ENCODE data around the gene PGR. TPM values are rescaled to one million over a fixed set of nuclear protein-coding genes. Genes with fewer than 3 reads are reported as not detected.

Gene PGR
- total RNA-seq, 1 donor from 2014 or later = not detected

DNA sequence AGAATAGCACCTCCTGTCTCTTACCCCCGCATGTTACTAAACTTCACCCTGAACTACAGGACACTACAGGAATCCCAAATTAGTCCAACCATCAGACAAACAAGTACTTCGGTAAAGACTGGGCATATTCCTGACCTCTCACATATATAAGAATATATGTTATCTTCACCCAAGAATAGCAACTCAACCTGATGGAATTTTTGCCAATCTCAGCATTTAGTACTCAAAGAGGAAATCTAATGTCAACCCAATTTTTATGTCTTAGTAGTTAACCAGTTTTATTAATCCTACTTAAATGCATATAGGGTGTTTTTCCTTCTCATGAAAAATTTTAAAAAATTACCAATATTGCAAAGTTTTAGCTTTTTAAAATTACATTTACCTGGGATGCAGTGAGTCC is 26.2 kb downstream of the PGR start:
- Mint-ChIP-seq H3K4me3 (ENCODE audit: unreplicated experiment) (no peak overlapping the region), H3K4me1 (ENCODE audit: unreplicated experiment) (no peaks in the 10 kb centered on the region), H3K36me3 (ENCODE audit: unreplicated experiment) (no peaks in the 10 kb centered on the region), H3K27ac (ENCODE audit: unreplicated experiment) (no peak overlapping the region), H3K27me3 (ENCODE audit: unreplicated experiment) (peaks cover 4% of the 10 kb centered on the region), H3K9me3 (ENCODE audit: unreplicated experiment) (peaks cover 18% of the 10 kb centered on the region)
- TF ChIP-seq, protein P1, sequence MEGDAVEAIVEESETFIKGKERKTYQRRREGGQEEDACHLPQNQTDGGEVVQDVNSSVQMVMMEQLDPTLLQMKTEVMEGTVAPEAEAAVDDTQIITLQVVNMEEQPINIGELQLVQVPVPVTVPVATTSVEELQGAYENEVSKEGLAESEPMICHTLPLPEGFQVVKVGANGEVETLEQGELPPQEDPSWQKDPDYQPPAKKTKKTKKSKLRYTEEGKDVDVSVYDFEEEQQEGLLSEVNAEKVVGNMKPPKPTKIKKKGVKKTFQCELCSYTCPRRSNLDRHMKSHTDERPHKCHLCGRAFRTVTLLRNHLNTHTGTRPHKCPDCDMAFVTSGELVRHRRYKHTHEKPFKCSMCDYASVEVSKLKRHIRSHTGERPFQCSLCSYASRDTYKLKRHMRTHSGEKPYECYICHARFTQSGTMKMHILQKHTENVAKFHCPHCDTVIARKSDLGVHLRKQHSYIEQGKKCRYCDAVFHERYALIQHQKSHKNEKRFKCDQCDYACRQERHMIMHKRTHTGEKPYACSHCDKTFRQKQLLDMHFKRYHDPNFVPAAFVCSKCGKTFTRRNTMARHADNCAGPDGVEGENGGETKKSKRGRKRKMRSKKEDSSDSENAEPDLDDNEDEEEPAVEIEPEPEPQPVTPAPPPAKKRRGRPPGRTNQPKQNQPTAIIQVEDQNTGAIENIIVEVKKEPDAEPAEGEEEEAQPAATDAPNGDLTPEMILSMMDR (IDR thresholded peaks at IDR 0.05) = no peak
- DNase-seq (ENCODE audit: extremely low spot score, unreplicated experiment) = no peak

DNA sequence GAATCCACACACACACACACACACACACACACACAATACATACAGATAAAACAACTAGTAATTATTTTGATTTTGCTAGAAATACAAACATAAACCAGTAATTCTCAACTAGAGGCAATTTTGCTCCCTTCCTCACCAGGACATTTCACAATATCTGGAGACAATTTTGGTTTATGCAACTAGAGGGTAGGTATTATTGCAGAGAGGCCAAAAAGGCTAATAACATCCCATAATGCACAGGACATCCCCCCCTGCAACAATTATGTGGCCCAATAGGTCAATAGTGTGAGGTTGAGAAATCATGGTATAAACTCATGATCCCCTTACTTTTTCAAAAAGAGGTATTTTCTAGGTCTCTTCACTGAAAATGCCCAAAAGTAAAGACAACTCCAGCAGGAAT is 29.0 kb downstream of the PGR start:
- H3K4me1 Mint-ChIP-seq (ENCODE audit: unreplicated experiment) = no peaks in the 10 kb centered on the region
- DNase-seq (ENCODE audit: extremely low spot score, unreplicated experiment) = no peak
- peaks cover 10% of the 10 kb centered on the region for H3K9me3 Mint-ChIP-seq (ENCODE audit: unreplicated experiment)
- H3K27me3 Mint-ChIP-seq (ENCODE audit: unreplicated experiment) = peaks cover 4% of the 10 kb centered on the region
- no peak overlapping the region for H3K27ac Mint-ChIP-seq (ENCODE audit: unreplicated experiment)
- no peak overlapping the region for H3K4me3 Mint-ChIP-seq (ENCODE audit: unreplicated experiment)
- TF ChIP-seq, protein P1 (IDR thresholded peaks at IDR 0.05) = no peak
- H3K36me3 Mint-ChIP-seq (ENCODE audit: unreplicated experiment) = no peaks in the 10 kb centered on the region

DNA sequence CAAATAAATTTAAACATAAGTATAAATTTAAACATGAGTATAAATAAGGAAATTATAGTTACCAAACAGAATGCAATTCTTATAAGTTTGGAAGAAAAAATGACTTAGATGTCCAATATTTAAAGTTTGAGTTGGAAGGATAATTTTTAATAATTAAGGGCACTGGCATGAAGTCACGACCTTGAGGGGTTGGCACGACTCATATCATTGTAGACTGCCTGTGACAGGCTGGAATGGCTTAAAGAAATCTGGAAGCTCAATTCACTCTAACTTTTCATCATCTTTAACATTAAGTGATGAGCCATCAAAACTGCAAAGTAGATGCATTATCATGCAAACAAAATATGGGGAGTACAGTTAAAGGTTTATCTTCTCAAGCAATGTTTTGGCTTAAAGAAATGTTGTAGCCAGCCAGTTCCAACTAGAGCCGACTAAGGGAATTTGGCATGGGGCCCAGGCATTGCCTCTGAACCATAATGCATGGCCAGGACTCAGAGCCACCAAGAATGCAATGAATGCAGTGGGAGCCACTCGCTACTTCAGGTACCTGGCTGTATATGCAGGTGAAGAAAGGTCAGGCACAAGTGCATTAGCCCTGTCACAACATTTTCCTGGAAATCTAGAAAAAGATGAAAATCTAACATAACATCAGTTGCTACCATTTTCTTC is 33.4 kb downstream of the PGR start:
- no peaks in the 10 kb centered on the region for H3K4me1 Mint-ChIP-seq (ENCODE audit: unreplicated experiment)
- no peak for DNase-seq (ENCODE audit: extremely low spot score, unreplicated experiment)

GRCh38 chr11:101091781-101092180 is 37.8 kb downstream of the PGR start:
- Mint-ChIP-seq H3K4me3 (ENCODE audit: unreplicated experiment) (no peak overlapping the region), H3K27ac (ENCODE audit: unreplicated experiment) (no peak overlapping the region), H3K27me3 (ENCODE audit: unreplicated experiment) (no peaks in the 10 kb centered on the region), H3K36me3 (ENCODE audit: unreplicated experiment) (no peaks in the 10 kb centered on the region), H3K4me1 (ENCODE audit: unreplicated experiment) (no peaks in the 10 kb centered on the region), H3K9me3 (ENCODE audit: unreplicated experiment) (peaks cover 5% of the 10 kb centered on the region)
- TF ChIP-seq, protein P1 (IDR thresholded peaks at IDR 0.05) = no peak
- no peak for DNase-seq (ENCODE audit: extremely low spot score, unreplicated experiment)

More for the DNA sequence above, 33.4 kb downstream of the PGR start:
- no peaks in the 10 kb centered on the region for H3K27me3 Mint-ChIP-seq (ENCODE audit: unreplicated experiment)
- TF ChIP-seq, protein P1 (IDR thresholded peaks at IDR 0.05) = no peak
- no peak overlapping the region for H3K4me3 Mint-ChIP-seq (ENCODE audit: unreplicated experiment)
- H3K27ac Mint-ChIP-seq (ENCODE audit: unreplicated experiment) = no peak overlapping the region
- H3K36me3 Mint-ChIP-seq (ENCODE audit: unreplicated experiment) = no peaks in the 10 kb centered on the region
- no peaks in the 10 kb centered on the region for H3K9me3 Mint-ChIP-seq (ENCODE audit: unreplicated experiment)

DNA sequence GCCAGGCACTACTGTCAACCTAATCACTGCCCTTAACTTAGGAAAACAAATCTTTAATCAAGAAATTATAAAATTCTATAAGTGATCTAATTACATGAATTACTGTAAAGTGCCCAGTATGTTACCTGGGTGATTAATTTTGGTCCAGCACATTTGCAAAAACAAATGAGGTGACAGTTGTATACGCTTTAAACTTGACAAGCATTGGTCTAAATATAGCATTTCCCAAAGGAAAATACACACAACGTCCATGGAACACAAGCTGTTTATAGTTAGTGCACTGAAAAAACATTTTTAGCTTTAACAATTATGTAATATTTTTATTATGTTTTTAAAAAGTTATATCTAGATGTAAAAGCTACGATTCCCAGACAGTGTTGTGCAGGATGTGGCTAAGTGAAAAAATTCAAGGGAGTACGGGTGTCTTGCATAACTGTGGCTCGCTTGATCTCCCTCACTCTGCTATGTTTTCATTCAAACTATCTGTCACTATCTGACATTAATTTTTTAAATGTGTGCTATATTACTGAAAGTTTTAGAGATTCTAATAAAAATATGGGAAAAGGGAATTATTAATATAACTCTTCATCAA is 38.8 kb downstream of the PGR start:
- TF ChIP-seq, protein P1 (IDR thresholded peaks at IDR 0.05) = no peak
- no peak overlapping the region for H3K4me3 Mint-ChIP-seq (ENCODE audit: unreplicated experiment)
- H3K4me1 Mint-ChIP-seq (ENCODE audit: unreplicated experiment) = no peaks in the 10 kb centered on the region
- no peak overlapping the region for H3K27ac Mint-ChIP-seq (ENCODE audit: unreplicated experiment)
- DNase-seq (ENCODE audit: extremely low spot score, unreplicated experiment) = no peak
- no peaks in the 10 kb centered on the region for H3K27me3 Mint-ChIP-seq (ENCODE audit: unreplicated experiment)
- peaks cover 5% of the 10 kb centered on the region for H3K9me3 Mint-ChIP-seq (ENCODE audit: unreplicated experiment)
- H3K36me3 Mint-ChIP-seq (ENCODE audit: unreplicated experiment) = no peaks in the 10 kb centered on the region

All from osteocyte (in vitro differentiated cells).